ENCODE data around the gene TAS2R1. TPM values are rescaled to one million over a fixed set of nuclear protein-coding genes. Genes with fewer than 3 reads are reported as not detected.
A peak's percentile ranks its signal among the peaks of the same experiment; 100 is the strongest.

TAS2R1 gene
- 0.37 TPM in 1 of 2 replicates, not detected in the other for total RNA-seq (2013; cell fraction: nucleolus; rRNA removed)
- not detected in 2 replicates for total RNA-seq (2014; rRNA removed)
- total RNA-seq (2014; rRNA removed; fragmentation: Illumina TruSeq; extraction: Trizol) = not detected in 2 replicates
- not detected in 2 replicates for total RNA-seq (2021)
- not detected for polyA plus RNA-seq (2011; ENCODE audit: low read depth)
- polyA plus RNA-seq (2011; rRNA removed) = not detected in 2 replicates
- not detected in 2 replicates for polyA plus RNA-seq (2011; cell fraction: cytosol; rRNA removed)
- not detected in 2 replicates for polyA plus RNA-seq (2011; cell fraction: nucleus; rRNA removed)
- polyA plus RNA-seq (2012) = not detected in 2 replicates
- not detected in 2 replicates for polyA plus RNA-seq (2014; fragmentation: Illumina TruSeq; extraction: Trizol)
- not detected for polyA plus RNA-seq (2014; fragmentation: Nextera tagmentation; extraction: Ambion mirVana)
- polyA plus RNA-seq (2014; rRNA removed) = not detected in 2 replicates
- not detected for polyA plus RNA-seq (2016; fragmentation: Nextera tagmentation; extraction: Ambion mirVana)
- polyA minus RNA-seq (2011; rRNA and poly(A)+ RNA removed) = not detected in 2 replicates
- not detected in 2 replicates for polyA minus RNA-seq (2011; cell fraction: cytosol; rRNA and poly(A)+ RNA removed)
- polyA minus RNA-seq (2011; cell fraction: nucleus; rRNA and poly(A)+ RNA removed) = not detected in 2 replicates
- not detected for Bru-seq, nascent RNA
- not detected for BruChase-seq, experiment 1, labeled RNA remaining after a 6-hour chase
- BruChase-seq, experiment 2, labeled RNA remaining after a 2-hour chase = percentile 23 among the genes with signal in this experiment
- long read RNA-seq, experiment 1 = 0 reads
- long read RNA-seq, experiment 2 = 0 reads

DNA sequence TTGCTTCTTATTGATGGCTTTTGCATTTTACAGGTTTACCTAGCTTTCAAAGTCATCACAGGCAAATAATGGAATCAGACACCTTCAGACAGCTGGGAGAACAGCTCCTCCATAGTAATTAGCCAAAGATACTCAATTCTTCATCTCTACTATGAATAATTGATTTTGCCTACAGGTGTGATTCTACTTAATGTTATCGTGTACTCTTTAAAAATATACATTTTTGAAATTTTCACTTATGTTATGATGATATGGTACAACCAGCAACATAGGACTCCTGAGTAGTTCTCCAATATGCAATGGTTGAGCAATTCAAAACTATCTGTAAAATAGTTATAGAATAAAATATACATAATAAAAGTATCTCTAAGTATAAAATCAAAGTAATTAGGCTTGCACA lies at the start of gene TAS2R1:
Gene TAS2R1 (minus strand): TSS at position 101 of the 400 bp plus-strand sequence. CDS start 319 bp downstream, outside the sequence.
- 38% methylated on average over 1 of the region's 1 CpG for WGBS (ENCODE audit: insufficient coverage, insufficient replicate concordance, low lambda C conversion rate, missing lambda C conversion rate)

More for the DNA sequence above, at the start of gene TAS2R1:
- FAIRE-seq (no peak), ATAC-seq (no peak), DNase-seq (ENCODE audit: low read depth, low spot score) (no peak)
- Histone ChIP-seq H3K9me3 (replicated peaks; ENCODE audit: control insufficient read depth, insufficient read depth, low read length) (no peaks in the 10 kb centered on the region), H3K4me3 (no peak within 1 kb of the TSS), H3K27me3 (replicated peaks in 1 of 2; ENCODE audit: control insufficient read depth in 2 of 2, insufficient read depth in 2 of 2, low read length in 1 of 2) (no peaks in the 10 kb centered on the region), H3K4me1 (ENCODE audit: control insufficient read depth, insufficient read depth, low read length) (no peaks in the 10 kb centered on the region), H2AFZ (ENCODE audit: control insufficient read depth, low read depth, low read length) (no peak within 1 kb of the TSS), H3K36me3 (ENCODE audit: control insufficient read depth in 2 of 2, insufficient read depth in 2 of 2, low read length in 1 of 2) (no peaks in the 10 kb centered on the region), H3K79me2 (ENCODE audit: control insufficient read depth, insufficient read depth, low read length) (no peaks in the 10 kb centered on the region), H3K9ac (ENCODE audit: control insufficient read depth, insufficient read depth, low read length) (no peak within 1 kb of the TSS), H4K20me1 (ENCODE audit: control insufficient read depth, insufficient read depth) (no peaks in the 10 kb centered on the region), H3K27ac (ENCODE audit: control insufficient read depth, insufficient read depth) (no peak within 1 kb of the TSS), H3K4me2 (ENCODE audit: control insufficient read depth, insufficient read depth) (no peak within 1 kb of the TSS)
- POLR2A ChIA-PET = no interaction called here
- in situ Hi-C loops (cut with MboI) = no loop called here
- no peak for TF ChIP-seq YBX1 (IDR thresholded peaks at IDR 0.05)
- no peak for TF ChIP-seq CBX5 (IDR thresholded peaks at IDR 0.05; ENCODE audit: low read depth)
- no peak for TF ChIP-seq MTA2 (IDR thresholded peaks at IDR 0.05; ENCODE audit: low read depth)
- TF ChIP-seq, protein P1, sequence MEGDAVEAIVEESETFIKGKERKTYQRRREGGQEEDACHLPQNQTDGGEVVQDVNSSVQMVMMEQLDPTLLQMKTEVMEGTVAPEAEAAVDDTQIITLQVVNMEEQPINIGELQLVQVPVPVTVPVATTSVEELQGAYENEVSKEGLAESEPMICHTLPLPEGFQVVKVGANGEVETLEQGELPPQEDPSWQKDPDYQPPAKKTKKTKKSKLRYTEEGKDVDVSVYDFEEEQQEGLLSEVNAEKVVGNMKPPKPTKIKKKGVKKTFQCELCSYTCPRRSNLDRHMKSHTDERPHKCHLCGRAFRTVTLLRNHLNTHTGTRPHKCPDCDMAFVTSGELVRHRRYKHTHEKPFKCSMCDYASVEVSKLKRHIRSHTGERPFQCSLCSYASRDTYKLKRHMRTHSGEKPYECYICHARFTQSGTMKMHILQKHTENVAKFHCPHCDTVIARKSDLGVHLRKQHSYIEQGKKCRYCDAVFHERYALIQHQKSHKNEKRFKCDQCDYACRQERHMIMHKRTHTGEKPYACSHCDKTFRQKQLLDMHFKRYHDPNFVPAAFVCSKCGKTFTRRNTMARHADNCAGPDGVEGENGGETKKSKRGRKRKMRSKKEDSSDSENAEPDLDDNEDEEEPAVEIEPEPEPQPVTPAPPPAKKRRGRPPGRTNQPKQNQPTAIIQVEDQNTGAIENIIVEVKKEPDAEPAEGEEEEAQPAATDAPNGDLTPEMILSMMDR (IDR thresholded peaks at IDR 0.05 in 2 of 3, conservative IDR thresholded peaks at IDR 0.05 in 1 of 3; ENCODE audit: control insufficient read depth in 2 of 3, extremely low read depth in 1 of 3, insufficient read depth in 1 of 3, low read depth in 3 of 3, low read length in 3 of 3) = no peak
- TF ChIP-seq TAF1 (IDR thresholded peaks at IDR 0.05; ENCODE audit: borderline replicate concordance, low read depth, low read length) = no peak
- TF ChIP-seq SREBF2 (IDR thresholded peaks at IDR 0.05; ENCODE audit: low read length) = no peak
- TF ChIP-seq FOXK2 (IDR thresholded peaks at IDR 0.05) = no peak
- no peak for TF ChIP-seq SMAD5 (IDR thresholded peaks at IDR 0.05; ENCODE audit: low read depth)
- TF ChIP-seq, protein P2, sequence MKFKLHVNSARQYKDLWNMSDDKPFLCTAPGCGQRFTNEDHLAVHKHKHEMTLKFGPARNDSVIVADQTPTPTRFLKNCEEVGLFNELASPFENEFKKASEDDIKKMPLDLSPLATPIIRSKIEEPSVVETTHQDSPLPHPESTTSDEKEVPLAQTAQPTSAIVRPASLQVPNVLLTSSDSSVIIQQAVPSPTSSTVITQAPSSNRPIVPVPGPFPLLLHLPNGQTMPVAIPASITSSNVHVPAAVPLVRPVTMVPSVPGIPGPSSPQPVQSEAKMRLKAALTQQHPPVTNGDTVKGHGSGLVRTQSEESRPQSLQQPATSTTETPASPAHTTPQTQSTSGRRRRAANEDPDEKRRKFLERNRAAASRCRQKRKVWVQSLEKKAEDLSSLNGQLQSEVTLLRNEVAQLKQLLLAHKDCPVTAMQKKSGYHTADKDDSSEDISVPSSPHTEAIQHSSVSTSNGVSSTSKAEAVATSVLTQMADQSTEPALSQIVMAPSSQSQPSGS (IDR thresholded peaks at IDR 0.05; ENCODE audit: low read length) = no peak
- TF ChIP-seq HDGF (IDR thresholded peaks at IDR 0.05) = no peak
- TF ChIP-seq TBL1XR1 (IDR thresholded peaks at IDR 0.05; ENCODE audit: low read depth, low read length) = no peak
- BruUV-seq (replicated peaks) = no TSS peak
- CTCF ChIA-PET = no interaction called here
- intact Hi-C loops (cut with micrococcal nuclease; ENCODE audit: unreplicated experiment) = no loop called here
- SMC1A ChIA-PET (ENCODE audit: uncharacterized antibody, unreplicated experiment) = no interaction called here
- RAD21 ChIA-PET (ENCODE audit: unreplicated experiment) = no interaction called here
